ENCODE data around the gene PKN3. TPM values are rescaled to one million over a fixed set of nuclear protein-coding genes. Genes with fewer than 3 reads are reported as not detected.
A peak's percentile ranks its signal among the peaks of the same experiment; 100 is the strongest.

The PKN3 gene
- total and polyA plus RNA-seq, 2 donors, result 2.4 to 9.5 TPM

GRCh38 chr9:128716581-128717254 lies 14.4 kb downstream of the PKN3 start:
- no peaks in the 10 kb centered on the region for H3K36me3 ChIP-seq (ENCODE audit: insufficient read depth)
- H3K4me1 ChIP-seq (ENCODE audit: insufficient read depth), result no peaks in the 10 kb centered on the region
- no peak overlapping the region for H3K27ac ChIP-seq (ENCODE audit: low read depth)
- 91% methylated on average over 7 of the region's 7 CpGs for WGBS
- no peak overlapping the region for H3K4me3 ChIP-seq (ENCODE audit: low read depth, low read length)
- no peak for DNase-seq (ENCODE audit: extremely low spot score)

- WGBS, result 86% methylated on average over 8 of the region's 8 CpGs
- no peak overlapping the region for H3K27ac ChIP-seq (ENCODE audit: low read depth)
- DNase-seq (ENCODE audit: extremely low spot score), result no peak
- H3K4me3 ChIP-seq (ENCODE audit: low read depth, low read length), result no peak overlapping the region
- H3K4me1 ChIP-seq (ENCODE audit: insufficient read depth), result no peaks in the 10 kb centered on the region
- no peaks in the 10 kb centered on the region for H3K36me3 ChIP-seq (ENCODE audit: insufficient read depth)
Observed at GRCh38 chr9:128718047-128718446, 15.7 kb downstream of the PKN3 start.

- 87% methylated on average over 5 of the region's 5 CpGs for WGBS
- no peak overlapping the region for H3K4me3 ChIP-seq (ENCODE audit: low read depth, low read length)
- DNase-seq (ENCODE audit: extremely low spot score), result no peak
Observed at GRCh38 chr9:128718475-128718874, 16.2 kb downstream of the PKN3 start.

GRCh38 chr9:128719919-128720605 lies 17.8 kb downstream of the PKN3 start:
- Histone ChIP-seq H3K36me3 (ENCODE audit: insufficient read depth) (no peaks in the 10 kb centered on the region), H3K27ac (ENCODE audit: low read depth) (no peak overlapping the region), H3K4me1 (ENCODE audit: insufficient read depth) (no peaks in the 10 kb centered on the region), H3K4me3 (ENCODE audit: low read depth, low read length) (no peak overlapping the region)
- DNase-seq (ENCODE audit: extremely low spot score), result no peak
- 92% methylated on average over 30 of the region's 30 CpGs for WGBS

More at GRCh38 chr9:128718475-128718874, 16.2 kb downstream of the PKN3 start:
- Histone ChIP-seq H3K4me1 (ENCODE audit: insufficient read depth) (no peaks in the 10 kb centered on the region), H3K27ac (ENCODE audit: low read depth) (no peak overlapping the region), H3K36me3 (ENCODE audit: insufficient read depth) (no peaks in the 10 kb centered on the region)

GRCh38 chr9:128720841-128721486 lies 18.7 kb downstream of the PKN3 start:
- WGBS, result 91% methylated on average over 22 of the region's 22 CpGs
- Histone ChIP-seq H3K4me1 (ENCODE audit: insufficient read depth) (no peaks in the 10 kb centered on the region), H3K4me3 (ENCODE audit: low read depth, low read length) (no peak overlapping the region), H3K36me3 (ENCODE audit: insufficient read depth) (no peaks in the 10 kb centered on the region), H3K27ac (ENCODE audit: low read depth) (no peak overlapping the region)
- no peak for DNase-seq (ENCODE audit: extremely low spot score)

- no peak for DNase-seq (ENCODE audit: extremely low spot score)
- Histone ChIP-seq H3K4me3 (ENCODE audit: low read depth, low read length) (no peak overlapping the region), H3K27ac (ENCODE audit: low read depth) (no peak overlapping the region), H3K4me1 (ENCODE audit: insufficient read depth) (no peaks in the 10 kb centered on the region), H3K36me3 (ENCODE audit: insufficient read depth) (no peaks in the 10 kb centered on the region)
- WGBS, result 89% methylated on average over 18 of the region's 18 CpGs
Observed at GRCh38 chr9:128721487-128722010, 19.2 kb downstream of the PKN3 start.

GRCh38 chr9:128722380-128723351 lies 20.4 kb downstream of the PKN3 start:
- 61% methylated on average over 9 of the region's 9 CpGs for WGBS
- Histone ChIP-seq H3K4me1 (ENCODE audit: insufficient read depth) (no peaks in the 10 kb centered on the region), H3K36me3 (ENCODE audit: insufficient read depth) (no peaks in the 10 kb centered on the region), H3K4me3 (ENCODE audit: low read depth, low read length) (no peak overlapping the region), H3K27ac (ENCODE audit: low read depth) (no peak overlapping the region)
- no peak for DNase-seq (ENCODE audit: extremely low spot score)

- WGBS, result 43% methylated on average over 7 of the region's 7 CpGs
- Histone ChIP-seq H3K36me3 (ENCODE audit: insufficient read depth) (no peaks in the 10 kb centered on the region), H3K27ac (ENCODE audit: low read depth) (peak overlapping the region; percentile 69), H3K4me3 (ENCODE audit: low read depth, low read length) (peak overlapping the region; percentile 64), H3K4me1 (ENCODE audit: insufficient read depth) (no peaks in the 10 kb centered on the region)
- no peak for DNase-seq (ENCODE audit: extremely low spot score)
Observed at GRCh38 chr9:128723352-128723865, 21.1 kb downstream of the PKN3 start.

GRCh38 chr9:128723866-128724743 lies 21.8 kb downstream of the PKN3 start, which contains the start of gene ZDHHC12:
TSS of gene ZDHHC12 (minus strand) at chr9:128724127. CDS start at chr9:128724093, 34 bp downstream.
- WGBS, result 2% methylated on average over 68 of the region's 68 CpGs
- Histone ChIP-seq H3K27ac (ENCODE audit: low read depth) (peak within 1 kb of the TSS; percentile 69), H3K36me3 (ENCODE audit: insufficient read depth) (no peaks in the 10 kb centered on the region), H3K4me1 (ENCODE audit: insufficient read depth) (no peaks in the 10 kb centered on the region), H3K4me3 (ENCODE audit: low read depth, low read length) (peak within 1 kb of the TSS; percentile 64)
- DNase-seq (ENCODE audit: extremely low spot score), result peak; percentile 77

- 22% methylated on average over 10 of the region's 10 CpGs for WGBS
- H3K36me3 ChIP-seq (ENCODE audit: insufficient read depth), result no peaks in the 10 kb centered on the region
- no peaks in the 10 kb centered on the region for H3K4me1 ChIP-seq (ENCODE audit: insufficient read depth)
- peak overlapping the region; percentile 64 for H3K4me3 ChIP-seq (ENCODE audit: low read depth, low read length)
- DNase-seq (ENCODE audit: extremely low spot score), result no peak
- no peak overlapping the region for H3K27ac ChIP-seq (ENCODE audit: low read depth)
Observed at GRCh38 chr9:128724744-128725211, 22.5 kb downstream of the PKN3 start.

GRCh38 chr9:128727640-128728248 lies 25.4 kb downstream of the PKN3 start:
- no peak overlapping the region for H3K27ac ChIP-seq (ENCODE audit: low read depth)
- WGBS, result 85% methylated on average over 5 of the region's 5 CpGs
- H3K36me3 ChIP-seq (ENCODE audit: insufficient read depth), result no peaks in the 10 kb centered on the region
- H3K4me1 ChIP-seq (ENCODE audit: insufficient read depth), result no peaks in the 10 kb centered on the region
- no peak overlapping the region for H3K4me3 ChIP-seq (ENCODE audit: low read depth, low read length)
- no peak for DNase-seq (ENCODE audit: extremely low spot score)

GRCh38 chr9:128728298-128728697 lies 26.0 kb downstream of the PKN3 start:
- H3K27ac ChIP-seq (ENCODE audit: low read depth), result no peak overlapping the region
- no peak for DNase-seq (ENCODE audit: extremely low spot score)
- H3K4me3 ChIP-seq (ENCODE audit: low read depth, low read length), result no peak overlapping the region
- WGBS, result 62% methylated on average over 7 of the region's 7 CpGs
- H3K4me1 ChIP-seq (ENCODE audit: insufficient read depth), result no peaks in the 10 kb centered on the region
- no peaks in the 10 kb centered on the region for H3K36me3 ChIP-seq (ENCODE audit: insufficient read depth)

Measured in urinary bladder (tissue), 4 donors.